UCSD-AML1 (cell line): ENCODE results near the gene GRID1.

Experiments used
- DNase-seq: peaks from one replicate; lab custom pipeline; 2025; ENCODE audit not compliant: unreplicated experiment; lab: John Stamatoyannopoulos, UW

Gene GRID1

DNA sequence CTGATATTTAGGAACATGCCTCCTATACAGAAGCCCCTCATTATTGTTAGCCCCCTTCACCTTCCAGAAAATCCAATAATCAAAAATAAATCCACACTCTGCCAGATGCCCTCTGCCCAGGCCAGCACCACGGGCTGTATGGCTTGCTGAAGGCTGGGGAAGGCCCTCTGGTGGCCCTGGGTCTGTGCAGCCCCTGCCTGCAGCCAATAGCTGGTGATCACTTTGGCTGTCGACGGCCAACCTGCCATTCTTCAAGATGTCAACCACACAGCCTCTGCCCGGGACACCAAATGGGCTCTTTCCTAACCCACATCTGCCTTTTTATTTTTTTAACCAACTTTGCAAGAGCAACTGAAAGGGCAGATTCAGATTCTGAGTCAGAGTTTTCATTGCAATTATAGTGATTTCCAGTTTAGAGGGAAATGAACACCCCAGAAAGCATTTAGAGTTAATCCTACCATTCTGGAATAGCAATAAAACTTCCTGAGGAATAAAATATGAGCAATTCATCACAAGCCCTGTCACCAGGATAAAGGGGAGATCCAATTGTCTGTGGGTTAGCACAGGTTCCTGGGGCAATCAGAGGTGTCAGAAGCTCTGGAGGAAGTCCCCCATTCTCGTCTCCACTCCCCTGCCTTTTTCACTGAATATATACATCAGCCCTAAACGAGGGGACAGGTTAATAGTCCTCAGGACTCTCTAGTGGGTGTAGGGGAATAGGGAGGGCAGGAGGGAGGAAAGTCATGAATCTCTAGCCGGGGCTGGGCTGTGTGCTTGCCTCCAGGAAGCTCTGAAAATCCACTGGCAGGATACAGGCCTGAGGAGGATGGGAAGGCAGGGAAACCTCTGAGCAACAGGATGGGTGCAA, 211.3 kb downstream of the GRID1 start:
- DNase-seq, result no peak

DNA sequence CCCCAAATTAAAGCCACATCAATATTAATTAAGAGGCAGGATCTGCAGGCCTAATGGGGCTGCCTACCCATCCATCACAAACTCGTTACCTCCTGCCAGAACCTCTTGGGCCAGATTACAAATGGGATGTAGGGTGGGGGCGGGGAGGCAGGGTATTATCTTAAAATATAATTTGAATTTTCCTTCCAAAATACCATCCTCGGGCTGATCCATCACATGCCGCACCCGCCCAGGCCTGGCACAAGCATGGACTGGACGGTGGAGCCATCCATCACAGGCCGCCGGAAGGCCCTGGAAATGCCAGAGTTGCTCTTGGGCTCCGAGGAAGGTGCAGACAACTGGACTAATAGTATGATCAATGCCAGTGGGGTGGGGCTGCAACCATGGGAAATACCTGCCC, 212.8 kb downstream of the GRID1 start:
- DNase-seq, result no peak

DNA sequence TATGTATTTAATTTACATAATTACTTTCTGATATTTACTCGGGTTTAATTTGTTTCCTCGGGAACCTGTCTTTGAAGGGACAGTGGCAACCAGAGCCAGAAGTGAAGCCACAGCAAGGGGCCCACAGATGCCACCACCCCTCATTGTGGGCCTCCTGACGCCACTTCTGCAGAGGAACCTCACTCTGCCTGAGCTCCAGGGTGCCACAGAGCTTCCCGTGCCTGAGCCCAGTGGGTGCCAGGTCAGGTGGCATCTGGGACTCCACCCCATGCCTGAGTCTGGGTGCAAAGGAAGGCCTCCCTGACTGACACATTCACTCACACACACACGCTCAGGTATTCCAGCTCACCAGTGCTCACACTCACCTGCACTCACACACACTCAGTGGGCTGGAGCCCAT, 213.7 kb downstream of the GRID1 start:
- DNase-seq, result no peak

- no peak for DNase-seq
These were observed 214.2 kb downstream of the GRID1 start for GRCh38 chr10:86152354-86152753.

DNA sequence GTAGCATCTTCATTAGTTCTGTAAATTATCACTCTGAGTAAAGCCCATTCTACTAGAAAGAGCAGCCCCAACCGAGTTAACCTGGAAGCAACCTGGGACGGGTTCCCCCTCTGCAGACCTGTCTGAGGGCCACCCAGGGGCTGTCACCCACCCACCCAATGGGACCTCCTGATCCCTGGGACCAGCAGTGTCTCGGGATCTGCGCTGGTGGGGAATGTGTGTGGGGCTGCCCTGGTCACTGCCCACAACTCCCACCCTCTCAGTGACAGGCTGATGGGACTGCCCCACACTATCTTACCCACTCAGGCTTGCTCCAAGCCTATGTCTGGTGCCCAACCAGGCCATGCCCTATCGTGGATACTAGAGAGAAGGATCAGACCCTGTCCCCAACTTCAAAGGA, 215.0 kb downstream of the GRID1 start:
- DNase-seq, result no peak

GRCh38 chr10:86149257-86149656, 217.3 kb downstream of the GRID1 start:
- DNase-seq, result no peak

DNA sequence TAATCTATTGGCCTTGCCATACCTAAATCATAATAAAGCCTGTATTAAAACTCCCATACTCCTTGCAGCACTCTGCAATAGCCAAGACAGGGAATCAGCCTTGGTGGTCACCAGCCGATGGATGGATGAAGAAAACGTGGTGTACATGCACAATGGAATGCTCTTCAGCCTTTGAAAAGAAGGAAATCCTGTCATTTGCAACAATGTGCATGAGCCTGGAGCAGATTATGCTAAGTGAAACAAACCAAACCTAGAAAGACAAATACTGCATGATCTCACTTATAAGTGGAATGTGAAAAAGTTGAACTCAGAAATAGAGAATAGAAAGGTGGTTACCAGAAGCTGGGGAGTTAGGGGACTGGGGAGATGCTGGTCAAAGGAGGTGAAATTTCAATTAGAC, 218.5 kb downstream of the GRID1 start:
- no peak for DNase-seq

GRCh38 chr10:86144301-86144700, 222.3 kb downstream of the GRID1 start:
- no peak for DNase-seq

- DNase-seq, result no peak
These were observed 224.7 kb downstream of the GRID1 start for GRCh38 chr10:86141896-86142295.

DNA sequence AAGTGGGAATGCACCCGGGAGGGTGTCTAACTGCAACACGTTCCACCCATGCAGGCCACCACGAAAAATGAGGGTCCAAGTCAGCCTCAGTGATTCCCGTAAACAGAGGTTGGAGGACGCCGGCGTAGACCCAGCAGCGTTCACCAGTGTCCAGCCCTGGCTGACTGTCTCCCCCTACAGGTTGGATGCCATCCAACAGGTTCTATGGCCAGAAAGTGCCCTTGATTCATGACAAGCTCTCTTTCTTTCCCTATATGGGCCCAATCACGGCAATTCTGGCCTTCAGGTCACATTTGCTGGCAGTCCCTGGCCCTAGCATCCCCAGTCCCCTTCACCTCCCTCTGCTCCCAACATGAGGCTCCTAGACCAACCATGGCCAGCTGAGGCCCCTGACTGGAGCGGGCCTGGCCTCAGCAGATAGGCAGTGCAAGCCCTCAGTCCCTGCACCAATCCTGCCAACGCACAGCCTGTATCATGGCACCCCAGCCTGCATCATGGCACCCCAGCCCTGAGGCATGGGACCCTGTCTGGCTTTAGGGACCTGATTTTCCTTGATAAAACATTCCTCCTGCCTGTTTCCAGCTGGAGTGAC, 227.4 kb downstream of the GRID1 start:
- DNase-seq, result no peak

GRCh38 chr10:86138551-86139065, 228.0 kb downstream of the GRID1 start:
- no peak for DNase-seq

DNA sequence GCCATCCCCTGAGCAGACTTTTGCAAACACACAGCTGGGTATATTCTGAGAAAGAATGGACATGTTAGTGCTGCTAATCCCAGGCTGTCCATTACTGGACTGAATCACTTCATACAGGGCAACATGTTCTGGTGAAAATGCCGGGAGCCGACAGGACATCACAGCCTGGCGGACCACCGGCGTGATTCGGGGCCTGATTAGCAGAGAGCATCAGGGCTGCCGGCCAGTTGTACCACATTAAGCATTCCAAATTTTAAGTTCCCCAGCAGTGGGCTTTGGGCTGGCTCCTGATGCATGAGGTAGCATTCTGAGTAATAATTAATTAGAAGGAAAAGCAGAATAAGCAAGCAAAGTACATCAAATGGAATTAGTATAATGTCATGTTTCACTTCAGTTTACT, 229.0 kb downstream of the GRID1 start:
- no peak for DNase-seq

DNA sequence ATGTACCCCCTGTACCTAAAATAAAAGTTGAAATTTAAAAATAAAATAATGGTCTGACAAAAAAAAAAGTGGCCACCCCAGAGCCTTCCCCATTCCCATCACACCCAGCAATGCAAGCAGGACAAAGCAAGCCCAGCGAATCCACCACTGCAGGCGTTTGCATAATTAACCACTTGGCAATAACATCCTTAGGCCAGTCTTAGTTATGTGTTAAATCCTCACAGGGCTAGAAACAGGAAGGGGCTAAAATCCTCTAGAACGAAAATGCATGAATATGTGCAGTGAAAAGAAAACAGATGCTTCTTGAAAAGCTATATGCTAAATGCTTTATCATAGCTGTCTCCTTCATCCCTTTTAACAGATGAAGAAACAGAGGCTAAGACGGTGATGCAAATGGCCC, 229.7 kb downstream of the GRID1 start:
- DNase-seq, result no peak

GRCh38 chr10:86135191-86135590, 231.4 kb downstream of the GRID1 start:
- DNase-seq, result no peak

DNA sequence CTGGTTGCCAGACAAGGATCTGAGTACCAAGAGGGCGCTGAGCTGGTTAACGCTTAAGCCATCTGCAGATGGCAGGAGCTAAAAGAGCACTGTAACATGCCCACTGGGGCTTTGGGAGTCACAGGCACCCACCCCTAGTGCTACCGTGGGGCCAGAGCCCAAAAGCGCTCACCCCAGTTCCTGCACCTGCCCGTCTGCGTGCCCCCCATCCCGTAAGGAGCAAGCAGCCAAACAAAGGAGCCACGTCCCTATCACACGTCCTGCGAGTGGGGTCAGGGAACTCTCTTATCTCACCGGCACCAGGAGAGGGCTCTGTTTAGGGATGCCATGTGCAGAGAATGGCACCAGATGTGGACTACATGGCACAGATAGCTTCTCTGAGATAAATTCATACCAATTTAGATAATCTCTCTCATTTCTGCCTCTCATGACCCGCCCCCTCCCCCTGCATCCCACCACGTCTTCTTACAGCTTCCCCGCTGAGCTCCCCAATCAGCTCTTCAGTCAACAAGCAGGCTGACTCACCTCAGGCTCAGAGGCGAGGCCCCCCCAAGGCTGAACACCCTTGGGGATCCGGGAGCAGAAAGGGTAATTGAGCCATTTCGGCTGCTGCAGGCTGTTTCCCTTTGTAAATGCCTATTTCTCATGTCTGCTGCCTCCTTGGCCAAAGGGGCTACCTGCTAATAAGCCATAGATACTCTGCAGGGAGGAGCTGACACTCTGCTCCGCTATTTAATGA, 235.7 kb downstream of the GRID1 start:
- DNase-seq, result no peak

- no peak for DNase-seq
These were observed 236.6 kb downstream of the GRID1 start for GRCh38 chr10:86130041-86130440.

- DNase-seq, result no peak
These were observed 238.2 kb downstream of the GRID1 start for GRCh38 chr10:86128360-86128759.

GRCh38 chr10:86127274-86127819, 239.2 kb downstream of the GRID1 start:
- no peak for DNase-seq

- no peak for DNase-seq
These were observed 241.9 kb downstream of the GRID1 start for GRCh38 chr10:86124734-86125133.

DNA sequence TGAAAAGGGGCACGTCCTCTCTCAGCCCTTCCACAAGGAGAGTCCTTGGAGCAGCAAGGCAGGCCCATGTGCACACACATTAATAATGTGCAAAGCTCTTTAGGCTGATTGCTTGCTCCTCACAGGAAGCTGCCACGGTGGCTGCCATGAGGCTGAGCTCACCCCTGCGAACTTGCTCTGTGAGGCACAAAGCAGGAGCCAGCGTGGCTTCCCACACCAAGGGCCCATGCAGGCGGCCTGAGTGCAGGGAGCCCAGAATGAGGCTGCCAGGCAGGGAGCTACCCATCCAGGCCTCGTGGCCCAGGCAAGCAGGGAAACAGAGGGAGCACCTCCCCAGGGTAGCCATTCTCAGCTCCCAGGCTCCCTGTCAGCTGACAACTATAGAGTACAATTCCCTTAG, 242.9 kb downstream of the GRID1 start:
- DNase-seq, result no peak

- DNase-seq, result no peak
These were observed 243.3 kb downstream of the GRID1 start for GRCh38 chr10:86123304-86123703.

GRCh38 chr10:86122646-86123045, 243.9 kb downstream of the GRID1 start:
- DNase-seq, result no peak
